HepG2 (cell line): ENCODE measurements around the gene UNC13D. TPM values are rescaled to one million over a fixed set of nuclear protein-coding genes. Genes with fewer than 3 reads are reported as not detected.

ENCODE experiments used
- CREB1 ChIP-seq, 2 experiments: fragments of 450-650 bp in 1 of 2; IDR thresholded peaks; 2 replicates each; pipeline ENCODE4 v1.6.1; 2016 to 2017; ENCODE audit warnings: control low read depth in 1 of 2, mild to moderate bottlenecking in 1 of 2, missing compliant biosample characterization in 1 of 2, missing genetic modification characterization in 1 of 2
- CSRNP1 ChIP-seq: sonication (generic); formaldehyde crosslinking; IDR thresholded peaks from 2 replicates; pipeline ENCODE4 v1.8.1; 2023; ENCODE audit warnings: mild to moderate bottlenecking, missing genetic modification reagents
- KDM5B ChIP-seq: sonication (generic); formaldehyde crosslinking; IDR thresholded peaks from 2 replicates; pipeline ENCODE4 v1.4.0; 2020; ENCODE audit warnings: missing genetic modification reagents, mild to moderate bottlenecking, borderline replicate concordance
- MNT ChIP-seq: fragments of 450-650 bp; IDR thresholded peaks from 2 replicates; pipeline ENCODE4 v1.6.1; 2016
- NFYB ChIP-seq: sonication (generic); formaldehyde crosslinking; IDR thresholded peaks from 2 replicates; pipeline ENCODE4 v1.4.0; 2020; ENCODE audit warnings: missing genetic modification reagents
- PCBP2 ChIP-seq: fragments of 200-400 bp; formaldehyde crosslinking; optimal IDR thresholded peaks from 2 replicates; pipeline ENCODE3; 2018; ENCODE audit warnings: low read length, low read depth; ENCODE audit not compliant: poor library complexity, severe bottlenecking
- REPIN1 ChIP-seq: sonication (generic); formaldehyde crosslinking; IDR thresholded peaks from 2 replicates; pipeline ENCODE4 v1.8.0; 2022; ENCODE audit warnings: missing genetic modification reagents, low read depth, mild to moderate bottlenecking, borderline replicate concordance
- RFX3 ChIP-seq: IDR thresholded peaks from 2 replicates; pipeline ENCODE4 v1.6.1; 2016; ENCODE audit warnings: missing biosample characterization, missing genetic modification reagents
- SMC3 ChIP-seq: IDR thresholded peaks from 2 replicates; pipeline ENCODE4 v1.6.1; 2011; ENCODE audit warnings: low read length, improper control_type of control experiment
- TBL1XR1 ChIP-seq: fragments of 150-350 bp; IDR thresholded peaks from 2 replicates; pipeline ENCODE4 v1.6.1; 2014; ENCODE audit warnings: borderline replicate concordance, low read length; ENCODE audit not compliant: partially characterized antibody
- ZBTB4 ChIP-seq: sonication (generic); formaldehyde crosslinking; IDR thresholded peaks from 2 replicates; pipeline ENCODE4 v1.4.0; 2020; ENCODE audit warnings: missing genetic modification reagents, mild to moderate bottlenecking, borderline replicate concordance
- ZBTB7A ChIP-seq: sonication (generic); formaldehyde crosslinking; IDR thresholded peaks from 2 replicates; pipeline ENCODE4 v1.8.0; 2022; ENCODE audit warnings: mild to moderate bottlenecking, missing genetic modification reagents
- ZNF3 ChIP-seq: IDR thresholded peaks from 2 replicates; pipeline ENCODE4 v1.7.0; 2017; ENCODE audit warnings: inconsistent platforms
- ZNF501 ChIP-seq: sonication (generic); formaldehyde crosslinking; IDR thresholded peaks from 2 replicates; pipeline ENCODE4 v1.5.1; 2020; ENCODE audit warnings: mild to moderate bottlenecking, moderate library complexity, missing genetic modification reagents
- ZNF749 ChIP-seq: sonication (generic); formaldehyde crosslinking; IDR thresholded peaks from 2 replicates; pipeline ENCODE4 v1.8.0; 2022; ENCODE audit warnings: mild to moderate bottlenecking, missing genetic modification reagents, moderate library complexity, borderline replicate concordance
- ZNF772 ChIP-seq: sonication (generic); formaldehyde crosslinking; IDR thresholded peaks from 2 replicates; pipeline ENCODE4 v1.5.0; 2020; ENCODE audit warnings: mild to moderate bottlenecking, missing genetic modification reagents
- ZNF775 ChIP-seq: sonication (generic); formaldehyde crosslinking; IDR thresholded peaks from 2 replicates; pipeline ENCODE4 v1.4.0; 2020; ENCODE audit warnings: missing genetic modification reagents, mild to moderate bottlenecking, moderate library complexity, borderline replicate concordance
- polyA plus RNA-seq, 8 experiments: library from polyadenylated mRNA; depleted of rRNA in 3 of 8; stranded (reverse) in 7 of 8; unstranded in 1 of 8; fragments of >200 nt; fragmentation: Illumina TruSeq in 4 of 8; extraction: Trizol in 4 of 8; gene quantifications; 2 replicates each; pipeline versions ENCODE4 v1.2.1 to v1.2.3, GENCODE V29; 2011 to 2016; ENCODE audit warnings: low read depth in 4 of 8, missing spikeins in 1 of 8, mixed read lengths in 1 of 8; ENCODE audit not compliant: insufficient read depth in 1 of 8
- total RNA-seq, 5 experiments: library from RNA; depleted of rRNA; stranded (reverse); fragments of >200 nt; fragmentation: Illumina TruSeq; extraction: Trizol; gene quantifications; 2 replicates each; pipeline ENCODE4 v1.2.3, GENCODE V29; 2016; ENCODE audit warnings: low read depth in 1 of 5
- TF ChIP-seq, protein P1 (sequence below): sonication (generic); formaldehyde crosslinking; IDR thresholded peaks from 2 replicates; pipeline ENCODE4 v1.4.0; 2020; ENCODE audit warnings: missing genetic modification reagents, mild to moderate bottlenecking, borderline replicate concordance

The UNC13D gene
- total and polyA plus RNA-seq, 2 of the 13 experiments (the other 11 are each of a cell fraction or from before 2014, with no cell fraction given), result 29.7 to 42.7 TPM

DNA sequence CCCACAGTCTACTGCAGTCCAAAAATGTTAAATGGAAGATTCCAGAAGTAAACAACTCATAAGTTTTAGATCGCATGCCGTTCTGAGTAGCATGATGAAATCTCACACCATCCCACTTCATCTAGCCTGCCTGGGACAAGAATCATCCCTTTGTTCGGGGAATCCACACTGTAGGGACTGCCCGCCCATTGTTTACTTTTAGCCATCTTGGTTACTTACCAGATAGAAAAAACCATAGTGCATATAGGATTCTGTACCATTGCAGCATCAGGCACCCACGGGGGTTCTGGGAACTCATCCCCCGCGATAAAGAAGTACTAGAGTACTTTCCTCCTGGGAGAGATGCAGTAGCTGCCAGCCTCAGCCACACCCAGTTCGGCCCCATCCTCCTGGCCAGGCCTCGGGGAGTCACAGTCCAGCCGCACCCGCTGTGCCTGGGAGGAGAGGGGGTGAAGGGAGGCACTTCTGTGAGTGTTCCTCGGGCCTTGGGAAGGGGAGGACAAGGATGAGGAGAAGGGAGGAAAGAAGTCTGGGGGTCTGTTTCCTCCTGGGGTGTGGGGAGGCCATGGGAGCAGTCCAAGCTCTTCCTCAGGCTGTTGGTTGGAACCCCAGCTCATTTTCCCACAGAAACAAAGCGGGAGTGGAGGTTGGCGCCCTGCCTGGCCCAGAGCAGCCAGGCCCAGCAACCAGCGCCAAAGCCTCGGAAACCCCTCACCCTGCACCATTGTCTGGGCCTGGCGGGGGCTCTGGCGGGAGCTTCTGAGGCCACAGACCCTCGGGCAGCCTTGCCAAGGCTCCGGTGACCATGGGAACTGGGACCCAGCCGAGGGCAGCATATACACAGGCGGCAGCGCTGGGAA is 25.3 kb upstream of the UNC13D start (continued):
- peak; percentile 49; the same call in 1 of the 2 replicates for TF ChIP-seq MNT
- TF ChIP-seq ZNF749, result peak; percentile 83; the same call in 1 of the 2 replicates
- peak; percentile 46; the same call in 1 of the 2 replicates for TF ChIP-seq KDM5B
- peak; percentile 46 for TF ChIP-seq TBL1XR1
- TF ChIP-seq RFX3 (CRISPR knock-in tag), result 0 out of 2 replicates have a peak, but pooled peaks have one; percentile 27
- peak; percentile 31; the same call in 1 of the 2 replicates for TF ChIP-seq ZBTB4
- peak; percentile 63 for TF ChIP-seq PCBP2
- TF ChIP-seq CSRNP1 (CRISPR knock-in tag), result peak; percentile 31; the same call in 1 of the 2 replicates
- no peak for TF ChIP-seq ZBTB7A (CRISPR knock-in tag)
- TF ChIP-seq, protein P1, sequence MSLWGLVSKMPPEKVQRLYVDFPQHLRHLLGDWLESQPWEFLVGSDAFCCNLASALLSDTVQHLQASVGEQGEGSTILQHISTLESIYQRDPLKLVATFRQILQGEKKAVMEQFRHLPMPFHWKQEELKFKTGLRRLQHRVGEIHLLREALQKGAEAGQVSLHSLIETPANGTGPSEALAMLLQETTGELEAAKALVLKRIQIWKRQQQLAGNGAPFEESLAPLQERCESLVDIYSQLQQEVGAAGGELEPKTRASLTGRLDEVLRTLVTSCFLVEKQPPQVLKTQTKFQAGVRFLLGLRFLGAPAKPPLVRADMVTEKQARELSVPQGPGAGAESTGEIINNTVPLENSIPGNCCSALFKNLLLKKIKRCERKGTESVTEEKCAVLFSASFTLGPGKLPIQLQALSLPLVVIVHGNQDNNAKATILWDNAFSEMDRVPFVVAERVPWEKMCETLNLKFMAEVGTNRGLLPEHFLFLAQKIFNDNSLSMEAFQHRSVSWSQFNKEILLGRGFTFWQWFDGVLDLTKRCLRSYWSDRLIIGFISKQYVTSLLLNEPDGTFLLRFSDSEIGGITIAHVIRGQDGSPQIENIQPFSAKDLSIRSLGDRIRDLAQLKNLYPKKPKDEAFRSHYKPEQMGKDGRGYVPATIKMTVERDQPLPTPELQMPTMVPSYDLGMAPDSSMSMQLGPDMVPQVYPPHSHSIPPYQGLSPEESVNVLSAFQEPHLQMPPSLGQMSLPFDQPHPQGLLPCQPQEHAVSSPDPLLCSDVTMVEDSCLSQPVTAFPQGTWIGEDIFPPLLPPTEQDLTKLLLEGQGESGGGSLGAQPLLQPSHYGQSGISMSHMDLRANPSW (CRISPR knock-in tag), result peak; percentile 96
- peak; percentile 8; the same call in 1 of the 2 replicates for TF ChIP-seq NFYB (CRISPR knock-in tag)
- TF ChIP-seq ZNF775, result peak; percentile 75; the same call in 1 of the 2 replicates
- peak; percentile 57; the same call in 1 of the 2 replicates for TF ChIP-seq ZNF772
- peak; percentile 3; the same call in 1 of the 2 replicates for TF ChIP-seq SMC3
- TF ChIP-seq ZNF501, result peak; percentile 45; the same call in 1 of the 2 replicates
- TF ChIP-seq CREB1 (IDR thresholded peaks at IDR 0.05), result no peak
- TF ChIP-seq CREB1 (CRISPR knock-in tag; IDR thresholded peaks at IDR 0.05), result peak; percentile 74; the same call in 1 of the 2 replicates
- TF ChIP-seq REPIN1 (CRISPR knock-in tag), result peak; percentile 77; the same call in 1 of the 2 replicates
- TF ChIP-seq ZNF3 (CRISPR knock-in tag), result 0 out of 2 replicates have a peak, but pooled peaks have one; percentile 44
